Caco-2 (cell line): ENCODE data around the gene GNAO1. TPM values are rescaled to one million over a fixed set of nuclear protein-coding genes. Genes with fewer than 3 reads are reported as not detected.

ENCODE experiments used
- BruUV-seq: library from RNA; stranded (reverse); fragments of 400-500 nt; replicated peaks from 2 replicates; lab custom pipeline; 2021; lab: Mats Ljungman, UMichigan
- CTCF ChIA-PET: fragments of 300-600 bp; sonication (Branson Sonifier 250); formaldehyde crosslinking; loops from one replicate; lab custom pipeline; 2022; ENCODE audit warnings: antibody characterized with exemption; lab: Charles Lee
- POLR2A ChIA-PET: fragments of 300-600 bp; sonication (Branson Sonifier 250); formaldehyde crosslinking; loops from one replicate; lab custom pipeline; 2022; ENCODE audit warnings: antibody characterized with exemption; lab: Charles Lee
- DNase-seq, 2 experiments: peaks; one replicate each; pipeline versions ENCODE4 v3.0.0 to v3.0.0-alpha.2; 2020 to 2022
- H3K27me3 ChIP-seq: replicated peaks from 2 replicates; pipeline ENCODE4 v1.6.0; 2011; ENCODE audit warnings: low read length; ENCODE audit not compliant: control insufficient read depth, insufficient read depth
- H3K36me3 ChIP-seq: 2 replicates; pipeline ENCODE4 v1.5.1; 2011; ENCODE audit warnings: low read length; ENCODE audit not compliant: control insufficient read depth, insufficient read depth
- H3K4me1 ChIP-seq: fragments of 250-450 bp; sonication (Bioruptor Pico); 2 replicates; pipeline ENCODE4 v1.5.1; 2020; ENCODE audit warnings: mild to moderate bottlenecking
- H3K4me3 ChIP-seq: 2 replicates; pipeline ENCODE4 v1.5.1; 2011; ENCODE audit warnings: low read depth, mild to moderate bottlenecking, control low read depth, low read length
- H3K9me3 ChIP-seq: fragments of 250-450 bp; sonication (Bioruptor Pico); 2 replicates; pipeline ENCODE4 v1.5.1; 2020; ENCODE audit warnings: mild to moderate bottlenecking, moderate library complexity
- H3K27ac Mint-ChIP-seq: one replicate; pipeline ENCODE4 v1.8.0; 2022; ENCODE audit warnings: mixed read lengths; ENCODE audit not compliant: unreplicated experiment
- H3K27me3 Mint-ChIP-seq: one replicate; pipeline ENCODE4 v1.8.0; 2022; ENCODE audit warnings: mixed read lengths; ENCODE audit not compliant: insufficient read depth, unreplicated experiment
- H3K36me3 Mint-ChIP-seq: one replicate; pipeline ENCODE4 v1.8.0; 2022; ENCODE audit warnings: mild to moderate bottlenecking, mixed read lengths; ENCODE audit not compliant: insufficient read depth, unreplicated experiment
- H3K4me1 Mint-ChIP-seq: one replicate; pipeline ENCODE4 v1.8.0; 2022; ENCODE audit warnings: low read depth, mixed read lengths; ENCODE audit not compliant: unreplicated experiment
- H3K4me3 Mint-ChIP-seq: one replicate; pipeline ENCODE4 v1.8.0; 2022; ENCODE audit warnings: mild to moderate bottlenecking, moderate library complexity, mixed read lengths; ENCODE audit not compliant: unreplicated experiment
- H3K9me3 Mint-ChIP-seq: one replicate; pipeline ENCODE4 v1.8.0; 2022; ENCODE audit warnings: mixed read lengths; ENCODE audit not compliant: unreplicated experiment
- intact Hi-C: fragments of 100-400 bp; cut with micrococcal nuclease; formaldehyde crosslinking; loops from one replicate; pipeline ENCODE4 v1.10.0; 2022; ENCODE audit not compliant: unreplicated experiment
- total RNA-seq: library from RNA; stranded (reverse); gene quantifications from 2 replicates; pipeline ENCODE4 v1.2.3, GENCODE V29; 2022
- TF ChIP-seq, protein P1 (sequence below), 2 experiments: fragments of 200-600 bp in 1 of 2; IDR thresholded peaks; 1 replicate in 1 of 2; 2 replicates in 1 of 2; pipeline versions ENCODE4 v1.5.1 to v1.8.0; 2011 to 2022; ENCODE audit warnings: antibody characterized with exemption in 1 of 2, control low read depth in 1 of 2, inconsistent platforms in 1 of 2, low read depth in 1 of 2, low read length in 1 of 2, mild to moderate bottlenecking in 1 of 2, moderate library complexity in 1 of 2; ENCODE audit not compliant: insufficient read depth in 1 of 2, severe bottlenecking in 1 of 2, unreplicated experiment in 1 of 2

Gene GNAO1
- total RNA-seq, 1 experiment from 2014 or later: 3.2 TPM

DNA sequence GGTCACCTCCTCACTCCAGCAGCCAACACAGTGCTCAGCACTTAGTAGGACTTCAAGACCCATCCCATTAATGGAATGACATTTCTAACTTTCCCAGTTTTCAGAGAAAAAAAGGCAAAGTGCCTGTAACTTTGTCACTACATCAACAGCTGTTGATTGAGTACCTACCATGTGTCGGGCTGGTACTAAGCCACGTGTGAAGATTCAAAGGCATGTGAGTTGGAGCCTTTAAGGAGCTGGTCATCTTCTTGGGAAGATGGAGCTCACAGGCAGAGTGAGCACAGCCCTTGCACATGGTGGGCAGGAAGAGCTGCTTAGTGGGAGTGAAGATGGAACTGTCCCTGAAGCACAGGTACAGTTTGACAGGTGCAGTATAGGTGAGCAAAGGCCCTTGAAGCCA is 88.6 kb downstream of the GNAO1 start:
- BruUV-seq: no TSS peak
- no peak overlapping the region for H3K27ac Mint-ChIP-seq
- H3K4me3 ChIP-seq: no peak overlapping the region
- H3K9me3 Mint-ChIP-seq: no peaks in the 10 kb centered on the region
- ChIA-PET CTCF (no interaction called here), POLR2A (no interaction called here)
- H3K36me3 Mint-ChIP-seq: no peaks in the 10 kb centered on the region
- no peaks in the 10 kb centered on the region for H3K4me1 ChIP-seq
- H3K4me3 Mint-ChIP-seq: no peak overlapping the region
- H3K27me3 ChIP-seq: no peaks in the 10 kb centered on the region
- TF ChIP-seq, protein P1, sequence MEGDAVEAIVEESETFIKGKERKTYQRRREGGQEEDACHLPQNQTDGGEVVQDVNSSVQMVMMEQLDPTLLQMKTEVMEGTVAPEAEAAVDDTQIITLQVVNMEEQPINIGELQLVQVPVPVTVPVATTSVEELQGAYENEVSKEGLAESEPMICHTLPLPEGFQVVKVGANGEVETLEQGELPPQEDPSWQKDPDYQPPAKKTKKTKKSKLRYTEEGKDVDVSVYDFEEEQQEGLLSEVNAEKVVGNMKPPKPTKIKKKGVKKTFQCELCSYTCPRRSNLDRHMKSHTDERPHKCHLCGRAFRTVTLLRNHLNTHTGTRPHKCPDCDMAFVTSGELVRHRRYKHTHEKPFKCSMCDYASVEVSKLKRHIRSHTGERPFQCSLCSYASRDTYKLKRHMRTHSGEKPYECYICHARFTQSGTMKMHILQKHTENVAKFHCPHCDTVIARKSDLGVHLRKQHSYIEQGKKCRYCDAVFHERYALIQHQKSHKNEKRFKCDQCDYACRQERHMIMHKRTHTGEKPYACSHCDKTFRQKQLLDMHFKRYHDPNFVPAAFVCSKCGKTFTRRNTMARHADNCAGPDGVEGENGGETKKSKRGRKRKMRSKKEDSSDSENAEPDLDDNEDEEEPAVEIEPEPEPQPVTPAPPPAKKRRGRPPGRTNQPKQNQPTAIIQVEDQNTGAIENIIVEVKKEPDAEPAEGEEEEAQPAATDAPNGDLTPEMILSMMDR (IDR thresholded peaks at IDR 0.05; ENCODE audit: insufficient read depth in 1 of 2, low read depth in 1 of 2, low read length in 1 of 2, severe bottlenecking in 1 of 2, unreplicated experiment in 1 of 2): no peak
- H3K4me1 Mint-ChIP-seq: no peaks in the 10 kb centered on the region
- H3K27me3 Mint-ChIP-seq: no peaks in the 10 kb centered on the region
- H3K9me3 ChIP-seq: peaks cover under 1% of the 10 kb centered on the region; the same call in 1 of the 2 replicates
- no peak for DNase-seq
- intact Hi-C loops: loop anchor here (2.0 to 10.0 kb wide), 2 partner anchors 235 to 335 kb away; no protein-coding TSS in a partner anchor
- no peaks in the 10 kb centered on the region for H3K36me3 ChIP-seq

DNA sequence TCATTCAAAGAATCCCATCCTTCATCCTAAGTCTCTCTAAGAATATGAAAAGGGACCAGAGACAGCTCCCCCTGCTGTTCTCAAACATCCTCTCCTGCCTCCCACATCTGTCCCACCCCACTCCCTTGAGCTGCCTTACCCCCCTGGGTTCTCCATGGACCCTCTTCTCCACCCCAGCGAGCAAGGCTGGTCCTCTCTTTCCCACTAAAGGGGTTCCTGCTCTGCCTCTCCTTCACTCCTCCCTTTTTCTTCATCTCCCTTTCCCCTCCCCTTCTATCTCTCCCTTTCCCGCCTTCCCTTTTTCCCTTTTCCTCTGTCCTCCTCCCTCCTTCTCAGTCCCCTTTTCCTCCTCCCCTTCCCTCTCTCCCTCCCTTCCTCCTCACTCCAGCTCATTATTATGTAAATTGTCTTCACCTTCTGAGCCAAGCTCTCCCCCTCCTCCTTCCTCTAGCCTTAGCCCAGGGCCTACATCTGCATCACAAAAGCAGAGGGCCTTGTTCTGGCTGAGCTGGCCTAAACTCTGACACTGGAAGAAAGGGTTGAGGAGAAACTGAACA is 90.0 kb downstream of the GNAO1 start:
- H3K4me3 ChIP-seq: no peak overlapping the region
- no peaks in the 10 kb centered on the region for H3K9me3 ChIP-seq
- Mint-ChIP-seq H3K36me3 (no peaks in the 10 kb centered on the region), H3K27ac (no peak overlapping the region), H3K4me3 (no peak overlapping the region), H3K4me1 (no peaks in the 10 kb centered on the region), H3K27me3 (no peaks in the 10 kb centered on the region), H3K9me3 (no peaks in the 10 kb centered on the region)
- no peaks in the 10 kb centered on the region for H3K27me3 ChIP-seq
- CTCF ChIA-PET: interaction anchor here (0.6 to 1.2 kb wide), 9 partner anchors 8 to 337 kb away, joined by 3 to 6 read pairs (median 4); no protein-coding TSS in a partner anchor
- intact Hi-C loops: loop anchor here (2.0 to 10.0 kb wide), 2 partner anchors 237 to 337 kb away; no protein-coding TSS in a partner anchor
- TF ChIP-seq, protein P1 (IDR thresholded peaks at IDR 0.05; ENCODE audit: insufficient read depth in 1 of 2, low read depth in 1 of 2, low read length in 1 of 2, severe bottlenecking in 1 of 2, unreplicated experiment in 1 of 2): peak; percentile 57 to 68
- DNase-seq: peak in 1 of 2 experiments; percentile 38
- no peaks in the 10 kb centered on the region for H3K36me3 ChIP-seq
- BruUV-seq: no TSS peak
- POLR2A ChIA-PET: no interaction called here
- H3K4me1 ChIP-seq: no peaks in the 10 kb centered on the region

DNA sequence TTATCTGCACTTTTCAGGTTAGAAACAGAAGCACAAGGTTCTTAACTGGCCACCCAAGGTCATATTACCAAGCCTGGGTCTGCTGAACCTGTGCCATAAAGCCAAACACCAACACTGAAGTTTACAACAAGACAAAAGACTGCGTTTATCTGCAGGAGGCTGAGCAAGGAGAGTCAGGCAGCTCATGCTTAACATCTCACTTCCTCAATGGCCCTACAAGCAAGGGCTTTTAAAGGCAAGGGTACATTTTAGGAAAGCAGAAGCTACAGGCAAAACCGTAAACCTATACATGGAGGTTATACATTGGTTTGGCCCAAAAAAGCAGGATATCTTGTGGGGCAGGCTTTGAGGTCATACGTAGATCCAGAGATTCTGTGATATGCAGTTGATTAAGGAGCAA is 91.2 kb downstream of the GNAO1 start:
- no peak overlapping the region for H3K27ac Mint-ChIP-seq
- TF ChIP-seq, protein P1 (IDR thresholded peaks at IDR 0.05; ENCODE audit: insufficient read depth in 1 of 2, low read depth in 1 of 2, low read length in 1 of 2, severe bottlenecking in 1 of 2, unreplicated experiment in 1 of 2): no peak
- no peaks in the 10 kb centered on the region for H3K4me1 Mint-ChIP-seq
- H3K4me3 Mint-ChIP-seq: no peak overlapping the region
- intact Hi-C loops: loop anchor here (10.0 kb wide), 1 partner anchor 238 kb away; no protein-coding TSS in a partner anchor
- BruUV-seq: no TSS peak
- CTCF ChIA-PET: no interaction called here
- Histone ChIP-seq H3K4me3 (no peak overlapping the region), H3K4me1 (no peaks in the 10 kb centered on the region), H3K9me3 (no peaks in the 10 kb centered on the region), H3K27me3 (no peaks in the 10 kb centered on the region), H3K36me3 (no peaks in the 10 kb centered on the region)
- no peaks in the 10 kb centered on the region for H3K27me3 Mint-ChIP-seq
- POLR2A ChIA-PET: no interaction called here
- no peak for DNase-seq
- H3K9me3 Mint-ChIP-seq: no peaks in the 10 kb centered on the region
- no peaks in the 10 kb centered on the region for H3K36me3 Mint-ChIP-seq
